Measurements from ENCODE around the gene CDH20. TPM values are rescaled to one million over a fixed set of nuclear protein-coding genes. Genes with fewer than 3 reads are reported as not detected.

CDH20 gene
- total RNA-seq, 1 experiment from 2014 or later, result not detected

GRCh38 chr18:61554117-61554776, 221.0 kb downstream of the CDH20 start:
- no peaks in the 10 kb centered on the region for H3K36me3 Mint-ChIP-seq (ENCODE audit: insufficient read depth, unreplicated experiment)
- no TSS peak for BruUV-seq (replicated peaks)
- CTCF ChIA-PET, result no interaction called here

GRCh38 chr18:61554946-61555361, 221.7 kb downstream of the CDH20 start:
- CTCF ChIA-PET, result no interaction called here
- Mint-ChIP-seq H3K4me1 (ENCODE audit: low read depth, unreplicated experiment) (no peaks in the 10 kb centered on the region), H3K9me3 (ENCODE audit: low read depth, unreplicated experiment) (no peaks in the 10 kb centered on the region), H3K27ac (ENCODE audit: unreplicated experiment) (no peak overlapping the region), H3K36me3 (ENCODE audit: insufficient read depth, unreplicated experiment) (no peaks in the 10 kb centered on the region), H3K4me3 (ENCODE audit: low read depth, unreplicated experiment) (no peak overlapping the region), H3K27me3 (ENCODE audit: unreplicated experiment) (no peaks in the 10 kb centered on the region)
- TF ChIP-seq CTCF (IDR thresholded peaks at IDR 0.05; ENCODE audit: unreplicated experiment), result no peak
- no TSS peak for BruUV-seq (replicated peaks)
- DNase-seq, result no peak
- intact Hi-C loops (cut with micrococcal nuclease; ENCODE audit: unreplicated experiment), result no loop called here

More at GRCh38 chr18:61554117-61554776, 221.0 kb downstream of the CDH20 start:
- H3K9me3 Mint-ChIP-seq (ENCODE audit: low read depth, unreplicated experiment), result no peaks in the 10 kb centered on the region
- H3K27ac Mint-ChIP-seq (ENCODE audit: unreplicated experiment), result no peak overlapping the region
- no peaks in the 10 kb centered on the region for H3K27me3 Mint-ChIP-seq (ENCODE audit: unreplicated experiment)
- no peak for TF ChIP-seq CTCF (IDR thresholded peaks at IDR 0.05; ENCODE audit: unreplicated experiment)
- no peak overlapping the region for H3K4me3 Mint-ChIP-seq (ENCODE audit: low read depth, unreplicated experiment)
- no peak for DNase-seq
- intact Hi-C loops (cut with micrococcal nuclease; ENCODE audit: unreplicated experiment), result no loop called here
- H3K4me1 Mint-ChIP-seq (ENCODE audit: low read depth, unreplicated experiment), result no peaks in the 10 kb centered on the region

- Mint-ChIP-seq H3K4me1 (ENCODE audit: low read depth, unreplicated experiment) (no peaks in the 10 kb centered on the region), H3K27ac (ENCODE audit: unreplicated experiment) (no peak overlapping the region), H3K36me3 (ENCODE audit: insufficient read depth, unreplicated experiment) (no peaks in the 10 kb centered on the region), H3K9me3 (ENCODE audit: low read depth, unreplicated experiment) (peaks cover 2% of the 10 kb centered on the region), H3K27me3 (ENCODE audit: unreplicated experiment) (no peaks in the 10 kb centered on the region), H3K4me3 (ENCODE audit: low read depth, unreplicated experiment) (no peak overlapping the region)
- no peak for DNase-seq
- intact Hi-C loops (cut with micrococcal nuclease; ENCODE audit: unreplicated experiment), result no loop called here
- TF ChIP-seq CTCF (IDR thresholded peaks at IDR 0.05; ENCODE audit: unreplicated experiment), result no peak
- no TSS peak for BruUV-seq (replicated peaks)
- CTCF ChIA-PET, result no interaction called here
Measured at GRCh38 chr18:61556316-61556715, 223.1 kb downstream of the CDH20 start.

GRCh38 chr18:61556862-61557261, 223.6 kb downstream of the CDH20 start:
- no peak overlapping the region for H3K27ac Mint-ChIP-seq (ENCODE audit: unreplicated experiment)
- CTCF ChIA-PET, result no interaction called here
- H3K4me1 Mint-ChIP-seq (ENCODE audit: low read depth, unreplicated experiment), result no peaks in the 10 kb centered on the region
- TF ChIP-seq CTCF (IDR thresholded peaks at IDR 0.05; ENCODE audit: unreplicated experiment), result no peak
- no peak overlapping the region for H3K4me3 Mint-ChIP-seq (ENCODE audit: low read depth, unreplicated experiment)
- no peaks in the 10 kb centered on the region for H3K36me3 Mint-ChIP-seq (ENCODE audit: insufficient read depth, unreplicated experiment)
- no peak for DNase-seq
- peaks cover 2% of the 10 kb centered on the region for H3K9me3 Mint-ChIP-seq (ENCODE audit: low read depth, unreplicated experiment)
- intact Hi-C loops (cut with micrococcal nuclease; ENCODE audit: unreplicated experiment), result no loop called here
- H3K27me3 Mint-ChIP-seq (ENCODE audit: unreplicated experiment), result no peaks in the 10 kb centered on the region
- BruUV-seq (replicated peaks), result no TSS peak

Measured in Calu3 (cell line).